AG04450 (cell line): ENCODE results near the gene COL25A1. TPM values are rescaled to one million over a fixed set of nuclear protein-coding genes. Genes with fewer than 3 reads are reported as not detected.

Experiments used
- CTCF ChIA-PET: fragments of 300-600, 350-600 bp; formaldehyde crosslinking; extraction: SDS; loops from one replicate; lab custom pipeline; 2022; ENCODE audit warnings: antibody characterized with exemption, inconsistent platforms; lab: Charles Lee
- POLR2A ChIA-PET: fragments of 350-600 bp; formaldehyde crosslinking; extraction: SDS; loops from one replicate; lab custom pipeline; 2021; ENCODE audit warnings: antibody characterized with exemption, inconsistent platforms; lab: Yijun Ruan, JAX
- DNase-seq: peaks from one replicate; pipeline ENCODE4 v3.0.0-alpha.2; 2011; ENCODE audit warnings: low read depth, low spot score
- H3K27ac ChIP-seq: one replicate; pipeline ENCODE4 v1.5.1; 2012; ENCODE audit warnings: low read depth, low read length, control low read depth
- H3K27me3 ChIP-seq: one replicate; pipeline ENCODE4 v1.6.0; 2012; ENCODE audit warnings: low read length; ENCODE audit not compliant: control insufficient read depth, insufficient read depth
- H3K4me3 ChIP-seq: 2 replicates; pipeline ENCODE4 v1.5.1; 2011; ENCODE audit warnings: mild to moderate bottlenecking, low read depth, low read length, control low read depth
- H3K9me3 ChIP-seq: 2 replicates; pipeline ENCODE4 v1.5.1; 2012; ENCODE audit warnings: low read length; ENCODE audit not compliant: control insufficient read depth, insufficient read depth
- polyA plus RNA-seq: library from polyadenylated mRNA; depleted of rRNA; stranded (reverse); fragments of >200 nt; gene quantifications from 2 replicates; pipeline ENCODE4 v1.2.3, GENCODE V29; 2011
- TF ChIP-seq, protein P1 (sequence below): IDR thresholded peaks from 2 replicates; pipeline ENCODE4 v1.5.1; 2011; ENCODE audit warnings: low read depth, low read length, control low read depth, inconsistent platforms

The COL25A1 gene
- polyA plus RNA-seq, 1 experiment, result not detected

DNA sequence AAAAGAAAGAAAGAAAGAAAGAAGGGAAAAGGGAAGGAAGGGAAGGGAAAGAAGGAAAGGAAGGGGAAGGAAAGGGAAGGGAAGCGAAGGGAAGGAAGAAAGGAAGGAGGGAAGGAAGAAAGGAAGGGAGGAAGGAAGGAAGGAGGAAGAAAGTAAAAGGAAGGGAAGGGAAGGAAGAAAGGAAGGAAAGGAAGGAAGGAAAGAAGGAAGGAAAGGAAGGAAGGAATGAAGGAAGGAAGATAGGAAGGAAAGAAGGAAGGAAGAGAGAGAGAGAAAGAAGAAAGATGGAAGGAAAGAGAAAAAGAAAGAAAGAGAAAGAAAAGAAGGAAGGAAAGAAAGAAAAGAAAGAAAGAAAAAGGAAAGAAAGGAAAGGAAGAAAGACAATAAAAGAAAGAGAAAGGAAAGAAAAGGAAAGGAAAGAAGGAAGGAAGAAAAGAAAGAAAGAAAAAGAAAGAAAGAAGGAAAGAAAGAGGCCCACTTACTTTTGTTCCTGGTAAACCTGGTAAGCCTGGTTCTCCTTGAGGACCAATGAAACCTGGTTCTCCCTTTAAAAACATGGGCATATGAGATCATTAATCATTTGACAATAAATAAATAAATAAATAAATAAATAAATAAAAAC is 433.7 kb downstream of the COL25A1 start:
- Histone ChIP-seq H3K9me3 (no peaks in the 10 kb centered on the region), H3K4me3 (no peak overlapping the region), H3K27me3 (no peaks in the 10 kb centered on the region), H3K27ac (no peak overlapping the region)
- POLR2A ChIA-PET, result no interaction called here
- CTCF ChIA-PET, result no interaction called here
- TF ChIP-seq, protein P1, sequence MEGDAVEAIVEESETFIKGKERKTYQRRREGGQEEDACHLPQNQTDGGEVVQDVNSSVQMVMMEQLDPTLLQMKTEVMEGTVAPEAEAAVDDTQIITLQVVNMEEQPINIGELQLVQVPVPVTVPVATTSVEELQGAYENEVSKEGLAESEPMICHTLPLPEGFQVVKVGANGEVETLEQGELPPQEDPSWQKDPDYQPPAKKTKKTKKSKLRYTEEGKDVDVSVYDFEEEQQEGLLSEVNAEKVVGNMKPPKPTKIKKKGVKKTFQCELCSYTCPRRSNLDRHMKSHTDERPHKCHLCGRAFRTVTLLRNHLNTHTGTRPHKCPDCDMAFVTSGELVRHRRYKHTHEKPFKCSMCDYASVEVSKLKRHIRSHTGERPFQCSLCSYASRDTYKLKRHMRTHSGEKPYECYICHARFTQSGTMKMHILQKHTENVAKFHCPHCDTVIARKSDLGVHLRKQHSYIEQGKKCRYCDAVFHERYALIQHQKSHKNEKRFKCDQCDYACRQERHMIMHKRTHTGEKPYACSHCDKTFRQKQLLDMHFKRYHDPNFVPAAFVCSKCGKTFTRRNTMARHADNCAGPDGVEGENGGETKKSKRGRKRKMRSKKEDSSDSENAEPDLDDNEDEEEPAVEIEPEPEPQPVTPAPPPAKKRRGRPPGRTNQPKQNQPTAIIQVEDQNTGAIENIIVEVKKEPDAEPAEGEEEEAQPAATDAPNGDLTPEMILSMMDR, result no peak
- no peak for DNase-seq

DNA sequence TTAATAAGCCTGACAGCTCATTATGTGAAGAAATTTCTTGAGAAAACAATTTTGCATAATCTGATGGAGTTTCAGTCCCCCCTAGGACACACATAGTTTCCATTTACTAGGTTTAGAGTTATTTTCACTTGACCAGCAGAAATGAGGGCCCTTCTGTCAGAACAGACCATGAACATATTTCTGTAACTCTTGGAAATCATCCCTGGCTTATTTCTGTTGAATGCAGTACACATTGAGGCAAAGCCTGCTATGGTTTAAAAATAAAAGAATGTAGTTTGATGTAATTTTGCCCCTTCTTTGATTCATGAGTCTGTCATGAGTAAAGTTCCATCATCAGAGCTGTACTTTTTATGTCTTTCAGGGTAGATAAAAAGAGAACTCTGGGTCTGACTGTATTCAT is 435.0 kb downstream of the COL25A1 start:
- H3K27me3 ChIP-seq, result no peaks in the 10 kb centered on the region
- no peaks in the 10 kb centered on the region for H3K9me3 ChIP-seq
- no peak overlapping the region for H3K4me3 ChIP-seq
- DNase-seq, result no peak
- POLR2A ChIA-PET, result no interaction called here
- TF ChIP-seq, protein P1, result no peak
- no peak overlapping the region for H3K27ac ChIP-seq
- CTCF ChIA-PET, result no interaction called here

DNA sequence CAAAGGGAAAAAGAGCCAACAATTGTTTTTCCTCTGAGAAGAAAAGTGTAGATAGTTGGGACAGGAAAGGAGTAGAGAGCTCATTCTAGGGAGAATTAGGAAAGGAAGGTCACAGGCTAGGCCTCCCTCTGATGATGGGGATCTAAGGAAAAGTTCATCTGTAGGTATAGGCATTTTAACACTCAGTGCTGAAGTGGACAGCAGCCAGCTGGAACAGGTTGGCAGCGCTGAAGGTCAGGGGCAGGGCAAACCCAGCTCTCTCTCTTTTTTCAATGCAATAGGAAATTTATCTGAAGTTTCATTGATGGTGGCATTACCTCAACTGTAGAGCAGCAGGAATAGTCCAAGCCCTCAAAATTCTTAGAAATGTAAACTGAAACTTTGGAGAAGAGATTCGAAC is 441.1 kb downstream of the COL25A1 start:
- no peak for DNase-seq
- CTCF ChIA-PET, result interaction anchor here (0.6 kb wide), 1 partner anchor 855 kb away, joined by 3 read pairs; no protein-coding TSS in a partner anchor
- Histone ChIP-seq H3K4me3 (no peak overlapping the region), H3K27me3 (no peaks in the 10 kb centered on the region), H3K27ac (no peak overlapping the region), H3K9me3 (no peaks in the 10 kb centered on the region)
- TF ChIP-seq, protein P1, result no peak
- POLR2A ChIA-PET, result no interaction called here

DNA sequence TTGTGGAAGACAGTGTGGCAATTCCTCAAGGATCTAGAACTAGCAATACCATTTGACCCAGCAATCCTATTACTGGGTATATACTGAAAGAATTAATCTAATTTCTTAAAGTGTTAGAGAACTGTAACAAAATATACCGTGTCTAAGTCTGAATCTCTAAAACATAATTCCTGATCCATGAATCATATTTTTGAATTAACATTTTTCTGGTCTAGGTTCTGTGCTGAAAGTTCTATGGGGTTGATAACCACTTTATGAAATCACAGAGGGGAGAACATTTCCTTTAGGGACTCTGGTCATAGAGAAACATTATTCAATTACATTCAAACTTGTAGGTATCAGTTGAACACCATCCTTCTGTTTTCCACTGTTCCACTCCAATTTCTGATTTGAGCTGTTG is 447.7 kb downstream of the COL25A1 start:
- no peak overlapping the region for H3K27ac ChIP-seq
- ChIA-PET POLR2A (no interaction called here), CTCF (interaction anchor here (0.6 kb wide), 1 partner anchor 52 kb away, joined by 3 read pairs; no protein-coding TSS in a partner anchor)

DNA sequence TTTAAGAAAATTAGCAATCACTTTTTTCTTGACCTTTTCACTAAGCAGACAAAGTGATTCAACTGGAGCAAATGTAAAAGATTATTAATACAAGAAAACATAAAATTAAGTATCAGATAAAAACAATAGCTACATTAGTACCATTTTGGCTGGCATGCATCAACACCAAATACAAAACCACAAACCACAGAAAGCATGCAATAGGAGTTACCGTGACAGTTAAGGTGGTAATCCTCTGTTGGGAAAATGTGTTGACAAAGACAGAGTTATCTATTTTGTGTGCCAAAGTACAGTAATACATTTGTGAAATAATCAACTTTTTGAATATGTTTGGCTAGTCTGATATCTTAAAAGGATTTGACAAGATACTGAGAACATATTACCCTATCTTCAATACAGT is 449.8 kb downstream of the COL25A1 start:
- Histone ChIP-seq H3K27ac (no peak overlapping the region), H3K27me3 (no peaks in the 10 kb centered on the region), H3K9me3 (no peaks in the 10 kb centered on the region), H3K4me3 (no peak overlapping the region)
- ChIA-PET POLR2A (no interaction called here), CTCF (interaction anchor here (1.4 kb wide), 1 partner anchor 18 kb away, joined by 5 read pairs; no protein-coding TSS in a partner anchor)
- TF ChIP-seq, protein P1, result no peak
- no peak for DNase-seq

More for the DNA sequence above, 447.7 kb downstream of the COL25A1 start:
- Histone ChIP-seq H3K4me3 (no peak overlapping the region), H3K9me3 (no peaks in the 10 kb centered on the region), H3K27me3 (no peaks in the 10 kb centered on the region)
- no peak for DNase-seq
- TF ChIP-seq, protein P1, result no peak
